Neural cell (in vitro differentiated cells): ENCODE measurements around the gene MYO18A. TPM values are rescaled to one million over a fixed set of nuclear protein-coding genes. Genes with fewer than 3 reads are reported as not detected.

Experiments
- H2AFZ ChIP-seq: fragments of 200-600, 300-800 bp; sonication (generic), shearing (Covaris generic); 2 replicates; pipeline ENCODE4 v1.6.0; 2014; ENCODE audit warnings: low read depth, mild to moderate bottlenecking, antibody characterized with exemption, low read length, moderate library complexity
- H3F3A ChIP-seq: fragments of 200-600 bp; shearing (Covaris generic); 2 replicates; pipeline ENCODE4 v1.6.1; 2016; ENCODE audit warnings: mild to moderate bottlenecking, moderate library complexity, mixed read lengths, antibody characterized with exemption, low read length; ENCODE audit not compliant: insufficient read depth, poor library complexity, severe bottlenecking
- H3K27ac ChIP-seq: fragments of 200-600, 300-800 bp; sonication (generic), shearing (Covaris generic); 2 replicates; pipeline ENCODE4 v1.5.1; 2014; ENCODE audit warnings: mild to moderate bottlenecking, low read length, moderate library complexity
- H3K27me3 ChIP-seq: fragments of 300-800, 200-600 bp; sonication (generic), shearing (Covaris generic); 2 replicates; pipeline ENCODE4 v1.6.0; 2014; ENCODE audit warnings: mild to moderate bottlenecking, low read depth, low read length, moderate library complexity; ENCODE audit not compliant: insufficient read depth
- H3K36me3 ChIP-seq: fragments of 300-800, 200-600 bp; sonication (generic), shearing (Covaris generic); 2 replicates; pipeline ENCODE4 v1.5.1; 2014; ENCODE audit warnings: mild to moderate bottlenecking, antibody characterized with exemption, low read length, moderate library complexity; ENCODE audit not compliant: insufficient read depth
- H3K4me2 ChIP-seq: fragments of 300-800, 200-600 bp; sonication (generic), shearing (Covaris generic); 2 replicates; pipeline ENCODE4 v1.6.0; 2014; ENCODE audit warnings: mild to moderate bottlenecking, low read length
- H3K4me3 ChIP-seq: fragments of 300-800, 200-600 bp; sonication (generic), shearing (Covaris generic); 2 replicates; pipeline ENCODE4 v1.5.1; 2014; ENCODE audit warnings: mild to moderate bottlenecking, low read length, moderate library complexity
- H3K79me2 ChIP-seq: fragments of 200-600 bp; shearing (Covaris generic); replicated peaks from 2 replicates; pipeline ENCODE4 v1.6.0; 2014; ENCODE audit warnings: mild to moderate bottlenecking, low read length, moderate library complexity; ENCODE audit not compliant: insufficient read depth
- H3K9ac ChIP-seq: fragments of 300-800, 200-600 bp; sonication (generic), shearing (Covaris generic); 2 replicates; pipeline ENCODE4 v1.6.1; 2016; ENCODE audit warnings: mild to moderate bottlenecking, low read length, mixed read lengths
- H3K9me2 ChIP-seq: fragments of 200-600 bp; shearing (Covaris generic); 2 replicates; pipeline ENCODE4 v1.6.1; 2016; ENCODE audit warnings: mild to moderate bottlenecking, low read length, mixed read lengths; ENCODE audit not compliant: insufficient read depth
- H3K9me3 ChIP-seq: fragments of 200-600, 300-800 bp; sonication (generic), shearing (Covaris generic); 2 replicates; pipeline ENCODE4 v1.6.1; 2016; ENCODE audit warnings: mild to moderate bottlenecking, mixed run types, low read length, moderate library complexity, mixed read lengths
- H4K20me1 ChIP-seq: fragments of 200-600 bp; shearing (Covaris generic); 2 replicates; pipeline ENCODE4 v1.6.1; 2016; ENCODE audit warnings: mild to moderate bottlenecking, mixed run types; ENCODE audit not compliant: insufficient read depth
- CTCF ChIP-seq: fragments of 450-650 bp; IDR thresholded peaks from 2 replicates; pipeline ENCODE4 v1.5.1; 2014; ENCODE audit warnings: antibody characterized with exemption, mild to moderate bottlenecking, moderate library complexity; ENCODE audit not compliant: poor library complexity, severe bottlenecking
- EP300 ChIP-seq: fragments of 450-650 bp; conservative IDR thresholded peaks from 2 replicates; pipeline ENCODE4 v1.6.1; 2014; ENCODE audit warnings: antibody characterized with exemption, mild to moderate bottlenecking, moderate library complexity; ENCODE audit not compliant: poor library complexity, severe bottlenecking
- EZH2 ChIP-seq: fragments of 200-600, 300-800 bp; shearing (Covaris generic), sonication (generic); IDR thresholded peaks from 2 replicates; pipeline ENCODE4 v1.6.1; 2014; ENCODE audit warnings: antibody characterized with exemption, low read length, borderline replicate concordance, mild to moderate bottlenecking; ENCODE audit not compliant: insufficient read depth, poor library complexity, severe bottlenecking
- MXI1 ChIP-seq: fragments of 450-650 bp; conservative IDR thresholded peaks from 2 replicates; pipeline ENCODE4 v1.6.1; 2014; ENCODE audit warnings: antibody characterized with exemption, mild to moderate bottlenecking; ENCODE audit not compliant: poor library complexity, severe bottlenecking
- POLR2AphosphoS5 ChIP-seq: IDR thresholded peaks from 2 replicates; pipeline ENCODE4 v1.6.1; 2012
- RAD21 ChIP-seq: fragments of 450-650 bp; conservative IDR thresholded peaks from 2 replicates; pipeline ENCODE4 v1.6.1; 2014; ENCODE audit warnings: antibody characterized with exemption, mild to moderate bottlenecking, moderate library complexity
- SMC3 ChIP-seq: fragments of 450-650 bp; conservative IDR thresholded peaks from 2 replicates; pipeline ENCODE4 v1.6.1; 2014; ENCODE audit warnings: antibody characterized with exemption, mild to moderate bottlenecking, moderate library complexity; ENCODE audit not compliant: poor library complexity
- TAF1 ChIP-seq: IDR thresholded peaks from 2 replicates; pipeline ENCODE4 v1.6.1; 2012; ENCODE audit warnings: low read depth
- polyA plus RNA-seq: library from polyadenylated mRNA; depleted of rRNA; stranded (reverse); fragments of >200 nt; gene quantifications from 2 replicates; pipeline ENCODE4 v1.2.3, GENCODE V29; 2014
- TF ChIP-seq, protein P1 (sequence below): IDR thresholded peaks from 2 replicates; pipeline ENCODE4 v1.6.1; 2012; ENCODE audit warnings: borderline replicate concordance

MYO18A gene
- polyA plus RNA-seq, 1 donor from 2014 or later, result 21.6 TPM

- no peaks in the 10 kb centered on the region for H3K27me3 ChIP-seq
- no peak overlapping the region for H2AFZ ChIP-seq
- H3K9me3 ChIP-seq, result no peaks in the 10 kb centered on the region
- H4K20me1 ChIP-seq, result no peaks in the 10 kb centered on the region
- H3K4me2 ChIP-seq, result no peak overlapping the region
- H3K4me3 ChIP-seq, result no peak overlapping the region
- H3K27ac ChIP-seq, result no peak overlapping the region
- no peak overlapping the region for H3K9ac ChIP-seq
- H3K79me2 ChIP-seq, result no peaks in the 10 kb centered on the region
- H3K36me3 ChIP-seq, result no peaks in the 10 kb centered on the region
- no peak for TF ChIP-seq RAD21
- TF ChIP-seq POLR2AphosphoS5, result no peak
- TF ChIP-seq, protein P1, sequence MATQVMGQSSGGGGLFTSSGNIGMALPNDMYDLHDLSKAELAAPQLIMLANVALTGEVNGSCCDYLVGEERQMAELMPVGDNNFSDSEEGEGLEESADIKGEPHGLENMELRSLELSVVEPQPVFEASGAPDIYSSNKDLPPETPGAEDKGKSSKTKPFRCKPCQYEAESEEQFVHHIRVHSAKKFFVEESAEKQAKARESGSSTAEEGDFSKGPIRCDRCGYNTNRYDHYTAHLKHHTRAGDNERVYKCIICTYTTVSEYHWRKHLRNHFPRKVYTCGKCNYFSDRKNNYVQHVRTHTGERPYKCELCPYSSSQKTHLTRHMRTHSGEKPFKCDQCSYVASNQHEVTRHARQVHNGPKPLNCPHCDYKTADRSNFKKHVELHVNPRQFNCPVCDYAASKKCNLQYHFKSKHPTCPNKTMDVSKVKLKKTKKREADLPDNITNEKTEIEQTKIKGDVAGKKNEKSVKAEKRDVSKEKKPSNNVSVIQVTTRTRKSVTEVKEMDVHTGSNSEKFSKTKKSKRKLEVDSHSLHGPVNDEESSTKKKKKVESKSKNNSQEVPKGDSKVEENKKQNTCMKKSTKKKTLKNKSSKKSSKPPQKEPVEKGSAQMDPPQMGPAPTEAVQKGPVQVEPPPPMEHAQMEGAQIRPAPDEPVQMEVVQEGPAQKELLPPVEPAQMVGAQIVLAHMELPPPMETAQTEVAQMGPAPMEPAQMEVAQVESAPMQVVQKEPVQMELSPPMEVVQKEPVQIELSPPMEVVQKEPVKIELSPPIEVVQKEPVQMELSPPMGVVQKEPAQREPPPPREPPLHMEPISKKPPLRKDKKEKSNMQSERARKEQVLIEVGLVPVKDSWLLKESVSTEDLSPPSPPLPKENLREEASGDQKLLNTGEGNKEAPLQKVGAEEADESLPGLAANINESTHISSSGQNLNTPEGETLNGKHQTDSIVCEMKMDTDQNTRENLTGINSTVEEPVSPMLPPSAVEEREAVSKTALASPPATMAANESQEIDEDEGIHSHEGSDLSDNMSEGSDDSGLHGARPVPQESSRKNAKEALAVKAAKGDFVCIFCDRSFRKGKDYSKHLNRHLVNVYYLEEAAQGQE, result no peak
- TF ChIP-seq MXI1, result no peak
- no peak for TF ChIP-seq EP300
- TF ChIP-seq TAF1, result no peak
- no peak for TF ChIP-seq SMC3
- no peak for TF ChIP-seq CTCF
- no peak for TF ChIP-seq EZH2
- no peaks in the 10 kb centered on the region for H3K9me2 ChIP-seq
- no peaks in the 10 kb centered on the region for H3F3A ChIP-seq
Measured at GRCh38 chr17:29094101-29094708, 86.0 kb downstream of the MYO18A start.

GRCh38 chr17:29093090-29093871 is 86.9 kb downstream of the MYO18A start:
- Histone ChIP-seq H3F3A (no peaks in the 10 kb centered on the region), H3K79me2 (no peaks in the 10 kb centered on the region), H3K27me3 (no peaks in the 10 kb centered on the region), H3K4me2 (no peak overlapping the region), H4K20me1 (no peaks in the 10 kb centered on the region), H3K9me3 (no peaks in the 10 kb centered on the region), H2AFZ (no peak overlapping the region), H3K27ac (no peak overlapping the region), H3K36me3 (no peaks in the 10 kb centered on the region), H3K9ac (no peak overlapping the region), H3K9me2 (no peaks in the 10 kb centered on the region), H3K4me3 (no peak overlapping the region)
- TF ChIP-seq EZH2 (no peak), TAF1 (no peak), POLR2AphosphoS5 (no peak), CTCF (no peak), RAD21 (no peak), SMC3 (no peak)
- TF ChIP-seq, protein P1, result no peak
